H9 (cell line): Measurements from ENCODE around the gene TBC1D26. TPM values are rescaled to one million over a fixed set of nuclear protein-coding genes. Genes with fewer than 3 reads are reported as not detected.
"Not testable (repeated sequence)": the region's sequence is repeated elsewhere in the genome, so short reads cannot be mapped to it uniquely, and the experiment has no call there.

Experiments used
- DNase-seq: peaks from one replicate; pipeline ENCODE4 v3.0.0-alpha.2; 2017
- H2AFZ ChIP-seq: one replicate; pipeline ENCODE4 v1.6.1; 2013; ENCODE audit warnings: mild to moderate bottlenecking, low read length, control low read depth, moderate library complexity
- H2AK5ac ChIP-seq: 2 replicates; pipeline ENCODE4 v1.6.1; 2013; ENCODE audit warnings: low read length, control low read depth, mixed read lengths; ENCODE audit not compliant: insufficient read length
- H2BK120ac ChIP-seq: one replicate; pipeline ENCODE4 v1.6.1; 2013; ENCODE audit warnings: low read depth, mild to moderate bottlenecking, low read length, control low read depth, inconsistent platforms; ENCODE audit not compliant: poor library complexity, severe bottlenecking
- H2BK12ac ChIP-seq: 2 replicates; pipeline ENCODE4 v1.6.1; 2013; ENCODE audit warnings: low read length, control low read depth, mixed read lengths, low read depth; ENCODE audit not compliant: insufficient read length
- H2BK15ac ChIP-seq: 2 replicates; pipeline ENCODE4 v1.6.1; 2013; ENCODE audit warnings: low read depth, low read length, control low read depth
- H2BK20ac ChIP-seq: one replicate; pipeline ENCODE4 v1.6.1; 2013; ENCODE audit warnings: low read depth, mild to moderate bottlenecking, low read length, control low read depth, inconsistent platforms; ENCODE audit not compliant: poor library complexity, severe bottlenecking
- H2BK5ac ChIP-seq: 2 replicates; pipeline ENCODE4 v1.6.1; 2013; ENCODE audit warnings: low read length, control low read depth, mixed read lengths; ENCODE audit not compliant: insufficient read length
- H3K14ac ChIP-seq: 2 replicates; pipeline ENCODE4 v1.6.1; 2013; ENCODE audit warnings: low read length, control low read depth; ENCODE audit not compliant: insufficient read depth
- H3K18ac ChIP-seq: 2 replicates; pipeline ENCODE4 v1.6.1; 2013; ENCODE audit warnings: low read depth, mild to moderate bottlenecking, mixed read lengths, low read length, control low read depth; ENCODE audit not compliant: insufficient read length
- H3K23ac ChIP-seq: 2 replicates; pipeline ENCODE4 v1.6.1; 2013; ENCODE audit warnings: low read length, control low read depth, mixed read lengths, low read depth; ENCODE audit not compliant: insufficient read length
- H3K23me2 ChIP-seq: 2 replicates; pipeline ENCODE4 v1.6.1; 2013; ENCODE audit warnings: low read depth, mild to moderate bottlenecking, mixed read lengths, low read length, control low read depth; ENCODE audit not compliant: insufficient read length, poor library complexity, severe bottlenecking
- H3K27ac ChIP-seq: 2 replicates; pipeline ENCODE4 v1.5.1; 2013; ENCODE audit warnings: low read length, control low read depth, mixed read lengths, low read depth; ENCODE audit not compliant: insufficient read length
- H3K27me3 ChIP-seq: 2 replicates; pipeline ENCODE4 v1.6.1; 2013; ENCODE audit warnings: low read length, control low read depth, inconsistent platforms; ENCODE audit not compliant: insufficient read depth
- H3K4ac ChIP-seq: 2 replicates; pipeline ENCODE4 v1.6.1; 2013; ENCODE audit warnings: low read depth, mild to moderate bottlenecking, control low read depth, inconsistent platforms, low read length, moderate library complexity
- H3K4me1 ChIP-seq: 2 replicates; pipeline ENCODE4 v1.6.1; 2013; ENCODE audit warnings: low read length, control low read depth, inconsistent platforms; ENCODE audit not compliant: insufficient read depth
- H3K4me2 ChIP-seq: 2 replicates; pipeline ENCODE4 v1.6.1; 2013; ENCODE audit warnings: low read length, control low read depth, mixed read lengths; ENCODE audit not compliant: insufficient read length, insufficient read depth
- H3K56ac ChIP-seq: 2 replicates; pipeline ENCODE4 v1.6.1; 2013; ENCODE audit warnings: low read depth, mild to moderate bottlenecking, mixed read lengths, low read length, control low read depth; ENCODE audit not compliant: insufficient read length
- H3K79me1 ChIP-seq: 2 replicates; pipeline ENCODE4 v1.6.1; 2013; ENCODE audit warnings: low read depth, mild to moderate bottlenecking, moderate library complexity, low read length, control low read depth, inconsistent platforms; ENCODE audit not compliant: insufficient read depth, poor library complexity, severe bottlenecking
- H3K79me2 ChIP-seq: 2 replicates; pipeline ENCODE4 v1.6.1; 2013; ENCODE audit warnings: low read length, control low read depth, inconsistent platforms; ENCODE audit not compliant: insufficient read depth
- H3K9ac ChIP-seq: 2 replicates; pipeline ENCODE4 v1.6.1; 2013; ENCODE audit warnings: low read length, control low read depth, mixed read lengths; ENCODE audit not compliant: insufficient read length; ENCODE audit errors: extremely low read depth
- H3K9me3 ChIP-seq: one replicate; pipeline ENCODE4 v1.6.1; 2013; ENCODE audit warnings: low read depth, low read length, inconsistent platforms; ENCODE audit not compliant: control insufficient read depth
- H3T11ph ChIP-seq: one replicate; pipeline ENCODE4 v1.6.1; 2013; ENCODE audit warnings: mild to moderate bottlenecking, low read length, control low read depth, inconsistent platforms
- H4K20me1 ChIP-seq: one replicate; pipeline ENCODE4 v1.6.1; 2013; ENCODE audit not compliant: control insufficient read depth, insufficient read length, insufficient read depth
- H4K5ac ChIP-seq: 2 replicates; pipeline ENCODE4 v1.6.1; 2013; ENCODE audit warnings: low read depth, mild to moderate bottlenecking, mixed read lengths, low read length, control low read depth; ENCODE audit not compliant: insufficient read length
- H4K8ac ChIP-seq: replicated peaks from 2 replicates; pipeline ENCODE4 v1.6.1; 2013; ENCODE audit warnings: low read length, control low read depth, mixed read lengths, low read depth; ENCODE audit not compliant: insufficient read length
- H4K91ac ChIP-seq: 2 replicates; pipeline ENCODE4 v1.6.1; 2013; ENCODE audit warnings: low read depth, mild to moderate bottlenecking, moderate library complexity, mixed read lengths, low read length, control low read depth; ENCODE audit not compliant: insufficient read length
- H3K27ac Mint-ChIP-seq, 3 experiments: 2 replicates in 2 of 3; 3 replicates in 1 of 3; pipeline ENCODE4 v1.8.0; 2020 to 2021; ENCODE audit warnings: mixed read lengths in 3 of 3, mild to moderate bottlenecking in 1 of 3, moderate library complexity in 1 of 3
- H3K27me3 Mint-ChIP-seq: 2 replicates; pipeline ENCODE4 v1.8.0; 2021; ENCODE audit warnings: low read depth, mild to moderate bottlenecking, moderate library complexity, mixed read lengths
- H3K36me3 Mint-ChIP-seq, 3 experiments: 2 replicates in 2 of 3; 3 replicates in 1 of 3; pipeline ENCODE4 v1.8.0; 2020 to 2021; ENCODE audit warnings: low read depth in 3 of 3, mixed read lengths in 3 of 3; ENCODE audit not compliant: insufficient read depth in 1 of 3
- H3K4me1 Mint-ChIP-seq, 2 experiments: 2 replicates each; pipeline ENCODE4 v1.8.0; 2020; ENCODE audit warnings: mixed read lengths in 2 of 2
- H3K4me3 Mint-ChIP-seq, 2 experiments: 2 replicates in 1 of 2; 3 replicates in 1 of 2; pipeline ENCODE4 v1.8.0; 2020 to 2021; ENCODE audit warnings: mild to moderate bottlenecking in 2 of 2, mixed read lengths in 2 of 2, moderate library complexity in 1 of 2
- H3K9me3 Mint-ChIP-seq, 2 experiments: 2 replicates in 1 of 2; 3 replicates in 1 of 2; pipeline ENCODE4 v1.8.0; 2020; ENCODE audit warnings: mild to moderate bottlenecking in 2 of 2, mixed read lengths in 2 of 2, moderate library complexity in 1 of 2
- WGBS: extraction: QIAGEN DNeasy Blood & Tissue Kit; methylation state at CpG from one replicate; pipeline ENCODE4 v1.1.7; 2013; ENCODE audit warnings: missing lambda C conversion rate, low lambda C conversion rate, mixed read lengths; ENCODE audit not compliant: insufficient read length; ENCODE audit errors: extremely low coverage; 5-methylcytosine and 5-hydroxymethylcytosine counted together
- total RNA-seq: library from RNA; stranded (reverse); gene quantifications from 2 replicates; pipeline ENCODE4 v1.2.1, GENCODE V29; 2021

The TBC1D26 gene
- total RNA-seq, 1 experiment from 2014 or later: 0.83 TPM

DNA sequence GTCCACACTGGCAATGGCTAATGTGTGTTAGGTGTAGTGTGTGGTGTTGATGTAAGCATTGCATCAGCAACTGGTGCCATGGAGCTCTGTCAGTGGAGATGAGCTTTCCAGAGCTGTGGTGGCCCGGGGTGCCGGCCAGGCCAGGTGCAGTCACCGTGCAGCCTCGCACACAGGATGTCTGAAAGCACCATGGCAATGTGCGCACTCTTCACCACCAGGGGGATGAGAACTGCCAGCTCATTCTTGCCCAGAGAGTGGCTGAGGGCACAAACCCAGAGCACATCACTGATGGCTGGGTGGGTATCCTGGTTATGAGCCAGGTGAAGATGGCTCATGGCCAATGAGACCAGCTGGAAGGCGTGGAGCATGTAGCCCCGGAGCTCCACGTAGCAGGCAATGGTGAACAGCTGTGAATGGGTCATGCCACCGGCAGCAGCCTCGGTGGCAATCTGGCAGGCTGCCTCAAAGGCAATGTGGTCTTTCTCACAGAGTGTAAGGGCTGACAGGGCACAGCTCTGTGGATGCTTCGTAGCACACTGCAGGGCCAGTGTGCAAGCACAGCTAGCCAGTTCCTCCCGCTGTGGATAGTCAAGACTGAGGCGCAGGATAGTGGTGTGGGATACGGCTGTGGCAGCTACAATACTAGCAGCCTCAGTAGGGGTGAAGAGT is 36.9 kb downstream of the TBC1D26 start:
- not testable (repeated sequence) for H3K9me3 Mint-ChIP-seq, H2BK5ac ChIP-seq, H3K14ac ChIP-seq, H4K91ac ChIP-seq, H2BK20ac ChIP-seq, H2BK15ac ChIP-seq, H3K27me3 ChIP-seq, H3K27ac ChIP-seq, H2BK12ac ChIP-seq, H3K79me2 ChIP-seq, H3K4me2 ChIP-seq, H2BK120ac ChIP-seq, H2AK5ac ChIP-seq, H3K36me3 Mint-ChIP-seq, H3K27ac Mint-ChIP-seq, H3K9me3 ChIP-seq, H3K79me1 ChIP-seq, H3K18ac ChIP-seq, DNase-seq, H2AFZ ChIP-seq, H3K4me1 ChIP-seq, H4K8ac ChIP-seq, H3K9ac ChIP-seq, H3K4ac ChIP-seq, H3K23ac ChIP-seq, H4K20me1 ChIP-seq, H3K56ac ChIP-seq, H3T11ph ChIP-seq, H4K5ac ChIP-seq, H3K4me3 Mint-ChIP-seq, H3K23me2 ChIP-seq, H3K4me1 Mint-ChIP-seq, H3K27me3 Mint-ChIP-seq
- no CpG with 5 or more reads among the region's 14 CpGs for WGBS

DNA sequence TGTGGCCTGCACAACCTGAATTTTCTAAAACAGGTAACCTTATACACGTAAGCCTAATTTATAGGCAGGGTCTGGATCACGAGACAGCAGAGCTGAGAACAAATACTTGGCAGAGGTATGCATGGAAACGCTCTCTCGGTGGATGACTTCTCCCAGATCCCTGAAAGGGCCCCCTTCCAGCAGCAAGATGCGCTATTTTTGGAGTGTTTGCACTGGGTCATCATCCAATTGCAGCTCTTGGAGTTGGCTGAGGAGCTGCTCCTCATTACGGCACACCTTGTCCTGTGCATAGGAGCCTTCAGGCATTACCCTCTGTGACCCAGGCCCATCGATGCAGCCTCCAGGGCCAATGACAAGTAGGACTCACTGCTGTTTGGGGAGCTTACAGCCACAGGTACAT is 38.6 kb downstream of the TBC1D26 start:
- not testable (repeated sequence) for H3K4me2 ChIP-seq, H4K8ac ChIP-seq
- no CpG with 5 or more reads among the region's 7 CpGs for WGBS

More for the DNA sequence above, 38.6 kb downstream of the TBC1D26 start:
- H3K9ac ChIP-seq, H3K36me3 Mint-ChIP-seq, H3K27ac ChIP-seq, H3K27me3 Mint-ChIP-seq, H3K18ac ChIP-seq, H2BK12ac ChIP-seq, H3T11ph ChIP-seq, H3K27ac Mint-ChIP-seq, H3K4ac ChIP-seq, H3K23me2 ChIP-seq, H3K27me3 ChIP-seq, H4K91ac ChIP-seq, H2BK5ac ChIP-seq, H3K79me2 ChIP-seq, H3K14ac ChIP-seq, H3K9me3 Mint-ChIP-seq, H3K4me1 Mint-ChIP-seq, H3K56ac ChIP-seq, DNase-seq, H2BK120ac ChIP-seq, H3K79me1 ChIP-seq, H2AFZ ChIP-seq, H2AK5ac ChIP-seq, H2BK15ac ChIP-seq, H2BK20ac ChIP-seq, H3K23ac ChIP-seq, H4K20me1 ChIP-seq, H3K4me1 ChIP-seq, H4K5ac ChIP-seq, H3K4me3 Mint-ChIP-seq, H3K9me3 ChIP-seq: not testable (repeated sequence)
